Right ventricle myocardium inferior (tissue), 1 donor: ENCODE measurements around the gene LDLRAD4. TPM values are rescaled to one million over a fixed set of nuclear protein-coding genes. Genes with fewer than 3 reads are reported as not detected.

Experiments used
- ATAC-seq: fragments of 200-7000 bp; cut with Tn5 transposase; one replicate; pipeline ENCODE4 v1.9.1; 2020; ENCODE audit warnings: mild to moderate bottlenecking, moderate library complexity
- DNase-seq: peaks from one replicate; pipeline ENCODE4 v3.0.0; 2021; ENCODE audit errors: missing footprints
- intact Hi-C: fragments of 100-400 bp; cut with DNase I; formaldehyde crosslinking; loops from one replicate; pipeline ENCODE4 v1.11.0; 2022
- total RNA-seq: library from RNA; stranded (reverse); fragmentation: NEBNext Ultra II Directional; extraction: Animal tissue kit (Norgen Biotek cat#: 25700); gene quantifications from one replicate; pipeline ENCODE4 v1.2.1, GENCODE V29; 2021
- donor health status: DM: no; HTN: yes; CAD: no; lungs with severe emphysema.

LDLRAD4 gene
- total RNA-seq, 1 donor from 2014 or later, result 29.6 TPM

- intact Hi-C loops, result no loop called here
- no peak for DNase-seq
- ATAC-seq, result no peak
Measured at GRCh38 chr18:13545955-13546354, 327.4 kb downstream of the LDLRAD4 start.

DNA sequence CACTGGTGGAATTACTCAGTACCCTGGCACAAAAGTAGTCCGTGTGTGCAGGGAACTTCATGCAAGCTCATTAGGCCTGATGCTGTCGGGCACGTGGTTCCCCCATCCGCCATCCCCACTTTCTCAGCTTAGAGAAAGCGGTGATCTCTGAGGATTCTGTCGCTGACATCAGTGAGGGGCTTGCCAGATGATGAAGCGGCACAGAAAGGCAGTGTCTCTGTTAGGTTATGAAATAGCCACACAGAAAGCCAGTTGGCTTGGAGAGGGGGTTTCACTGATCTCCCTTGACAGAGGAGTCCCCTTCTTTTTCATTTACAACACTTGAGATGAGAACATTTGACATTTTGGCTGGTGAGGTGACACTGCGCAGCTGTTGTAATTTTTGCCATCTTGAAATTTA lies 328.1 kb downstream of the LDLRAD4 start:
- ATAC-seq (no peak), DNase-seq (no peak)
- intact Hi-C loops, result no loop called here

GRCh38 chr18:13547347-13547746 lies 328.8 kb downstream of the LDLRAD4 start:
- DNase-seq (no peak), ATAC-seq (no peak)
- intact Hi-C loops, result no loop called here

DNA sequence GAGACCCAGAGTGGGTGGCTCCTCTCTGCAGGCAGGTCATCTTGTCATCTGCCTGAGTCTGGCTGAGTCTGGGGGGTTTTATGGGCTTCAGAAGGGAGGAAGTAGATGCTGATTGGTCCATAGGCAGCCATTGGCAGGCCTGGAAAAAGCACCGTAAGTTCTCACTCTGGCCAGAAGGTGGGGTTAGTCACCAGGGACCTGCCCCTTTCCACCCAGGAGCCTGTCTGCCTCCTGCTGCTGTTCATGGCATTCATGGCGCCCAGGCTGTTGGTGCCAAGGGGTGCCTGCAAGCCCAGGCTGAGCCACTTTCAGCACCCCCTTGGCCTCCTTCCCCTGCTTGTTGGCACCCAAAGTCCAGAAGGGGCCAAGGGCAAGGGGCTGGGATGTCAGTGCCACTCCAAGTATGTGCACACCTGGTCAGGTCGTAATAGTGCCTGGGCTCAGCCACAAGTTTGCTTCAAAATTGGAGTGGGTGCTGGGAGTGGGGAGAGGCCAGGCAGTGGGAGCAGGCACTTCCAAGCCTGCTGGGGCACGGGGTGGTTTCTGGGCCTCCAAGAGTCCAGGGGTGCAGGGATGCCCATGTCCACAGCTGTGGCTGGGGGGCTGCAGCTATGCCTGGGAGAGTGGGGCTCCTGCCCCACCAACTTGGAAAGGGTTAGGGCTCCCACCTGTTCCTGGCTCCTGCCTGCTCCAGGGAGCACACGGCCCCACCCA lies 329.7 kb downstream of the LDLRAD4 start:
- ATAC-seq (no peak), DNase-seq (no peak)
- intact Hi-C loops, result no loop called here

DNA sequence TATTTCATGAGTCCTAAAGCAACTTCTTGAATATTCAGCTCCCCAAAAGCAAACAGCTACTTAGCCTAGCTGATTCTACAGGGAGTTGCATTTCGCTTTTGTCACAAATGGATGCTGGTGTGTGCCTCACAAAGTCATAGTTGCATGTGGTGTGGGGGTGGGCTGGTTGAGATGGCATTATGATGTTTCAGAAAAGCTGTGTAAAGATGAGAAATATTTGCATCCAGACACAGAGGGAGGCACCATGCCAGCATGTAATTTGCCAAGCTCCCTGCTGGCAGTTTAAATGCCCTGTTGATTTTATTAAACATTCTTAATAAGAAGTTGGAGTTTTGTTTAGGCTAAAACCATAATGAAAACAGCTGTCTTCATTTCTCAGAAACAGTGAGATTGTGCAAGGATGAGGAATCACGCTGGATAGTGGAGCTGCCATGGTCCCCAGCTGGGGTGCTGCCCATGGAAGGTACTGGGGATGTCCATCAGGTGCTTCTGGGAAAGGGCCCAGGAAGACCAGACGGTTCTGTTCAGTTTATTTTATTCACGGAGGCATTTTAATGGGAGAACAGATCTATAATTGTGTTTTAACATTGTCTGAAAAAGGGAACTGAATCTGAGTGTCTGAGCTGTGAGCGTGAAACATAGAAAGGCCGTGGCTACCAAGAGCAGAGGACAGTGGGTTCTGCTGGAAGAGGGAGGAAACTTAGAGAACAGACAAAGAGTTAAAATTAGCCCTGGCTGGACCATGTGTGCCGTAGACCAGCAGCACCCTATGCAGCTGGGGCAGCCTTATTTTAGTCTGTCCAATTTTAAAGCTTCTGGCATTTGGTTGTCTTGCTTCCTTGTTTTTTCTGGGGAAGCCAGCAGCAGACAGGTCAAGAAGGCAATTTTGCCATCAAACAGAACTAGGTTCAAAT lies 330.7 kb downstream of the LDLRAD4 start:
- DNase-seq, result no peak
- peak; percentile 66 for ATAC-seq
- intact Hi-C loops, result no loop called here

GRCh38 chr18:13549880-13550232 lies 331.3 kb downstream of the LDLRAD4 start:
- DNase-seq, result no peak
- intact Hi-C loops, result no loop called here

GRCh38 chr18:13550418-13551304 lies 332.1 kb downstream of the LDLRAD4 start:
- ATAC-seq (no peak), DNase-seq (no peak)
- intact Hi-C loops, result no loop called here

More at GRCh38 chr18:13549880-13550232, 331.3 kb downstream of the LDLRAD4 start:
- ATAC-seq, result no peak

GRCh38 chr18:13551305-13551603 lies 332.7 kb downstream of the LDLRAD4 start:
- ATAC-seq (peak; percentile 64), DNase-seq (no peak)
- intact Hi-C loops, result no loop called here

- DNase-seq (no peak), ATAC-seq (no peak)
- intact Hi-C loops, result no loop called here
Measured at GRCh38 chr18:13551841-13552733, 333.5 kb downstream of the LDLRAD4 start.

DNA sequence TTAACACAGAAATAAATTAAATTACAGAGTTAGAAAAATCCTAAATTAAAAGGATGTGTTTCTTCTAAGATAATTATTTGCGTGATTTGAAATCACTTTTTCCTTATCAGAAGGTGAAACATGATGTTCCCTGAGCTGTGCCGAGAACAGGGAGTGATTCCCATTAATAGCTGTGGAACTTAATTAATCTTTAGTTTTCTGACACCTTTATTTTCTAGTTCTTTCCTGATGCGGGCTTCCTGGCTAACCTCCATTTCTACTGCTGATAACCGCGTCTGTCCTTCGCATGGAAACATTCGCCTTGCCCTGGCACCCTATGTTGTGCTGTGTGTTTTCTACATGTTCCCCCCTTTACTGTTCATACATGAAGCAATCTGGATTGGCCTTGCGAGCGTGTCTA lies 334.9 kb downstream of the LDLRAD4 start:
- intact Hi-C loops, result no loop called here
- ATAC-seq (no peak), DNase-seq (no peak)

DNA sequence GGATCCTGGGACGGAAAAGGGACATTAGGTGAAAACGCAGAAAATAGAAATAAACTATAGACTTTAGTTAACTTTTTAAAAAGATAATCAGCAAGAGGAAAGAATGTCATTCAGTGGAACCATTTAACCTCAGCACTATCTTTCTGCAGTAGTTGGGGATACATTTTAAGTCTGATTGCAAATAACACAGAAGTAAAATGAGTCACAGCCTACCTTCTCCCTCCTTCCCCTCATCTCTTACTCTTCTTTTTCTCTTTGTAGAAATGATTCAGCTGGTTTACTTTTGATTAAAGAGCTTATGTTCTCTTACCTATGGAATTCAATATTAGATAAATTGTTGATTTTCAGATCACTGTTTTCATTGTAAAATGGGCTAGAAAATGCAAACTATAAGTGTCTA lies 336.6 kb downstream of the LDLRAD4 start:
- intact Hi-C loops, result no loop called here
- no peak for ATAC-seq
- DNase-seq, result no peak

DNA sequence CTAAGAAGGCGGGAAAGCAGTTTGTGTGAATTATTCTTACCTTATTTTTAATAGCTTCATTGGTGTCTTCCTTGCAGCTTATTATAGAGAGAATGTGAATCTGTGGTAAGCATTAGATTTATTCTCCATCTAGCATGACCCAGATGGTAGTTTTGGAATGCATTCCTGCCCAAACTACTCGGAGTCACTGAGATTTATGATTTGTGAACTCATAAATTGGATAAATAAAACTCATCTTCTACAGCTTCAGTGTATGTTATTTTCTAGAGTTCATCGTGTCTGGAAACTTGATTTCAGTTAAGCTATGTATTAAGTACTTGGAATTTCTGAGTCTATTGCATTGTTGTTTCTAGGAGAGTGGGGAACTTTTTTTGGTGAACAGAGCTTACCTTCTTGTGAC lies 337.3 kb downstream of the LDLRAD4 start:
- intact Hi-C loops, result no loop called here
- DNase-seq (no peak), ATAC-seq (no peak)

DNA sequence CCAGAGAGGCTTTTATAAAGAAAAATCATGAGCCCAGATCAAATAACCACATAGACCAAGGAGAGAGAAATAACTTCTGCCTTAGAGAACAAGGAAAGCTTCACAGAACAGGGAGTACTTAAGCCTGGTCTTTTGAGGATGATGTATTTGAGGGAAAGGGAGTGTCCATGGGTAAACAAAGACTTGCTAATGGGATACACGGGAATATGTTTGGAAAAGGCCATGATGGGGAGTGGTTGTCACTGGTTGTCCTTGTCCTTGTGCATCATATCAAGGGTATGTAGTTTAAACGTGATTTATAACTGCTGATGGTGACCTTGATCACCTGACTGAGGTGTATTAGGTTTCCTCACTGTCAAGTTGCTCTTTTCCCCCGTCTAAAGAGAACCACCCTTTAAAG lies 337.9 kb downstream of the LDLRAD4 start:
- DNase-seq (no peak), ATAC-seq (no peak)
- intact Hi-C loops, result no loop called here

DNA sequence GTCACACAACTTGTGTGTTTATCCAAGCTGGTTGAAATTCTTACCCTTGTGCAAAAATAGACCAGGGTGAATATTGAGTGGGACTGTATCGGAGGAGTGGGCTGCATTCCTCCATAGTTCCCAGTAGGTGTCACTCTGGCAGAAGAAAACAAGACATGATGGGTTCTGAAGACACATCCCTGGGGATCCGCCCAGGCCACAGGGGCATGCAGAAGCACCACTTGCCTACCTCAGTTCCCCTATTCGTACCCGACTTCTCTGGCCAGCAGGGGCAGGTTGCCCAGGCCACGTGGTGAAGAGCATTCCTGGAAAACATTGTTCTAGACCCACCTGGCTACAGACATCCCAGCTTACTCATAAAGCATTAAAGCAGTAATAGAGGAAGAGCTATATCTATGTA lies 339.6 kb downstream of the LDLRAD4 start:
- DNase-seq (no peak), ATAC-seq (peak; percentile 84)
- intact Hi-C loops, result loop anchor here (2.0 kb wide), 1 partner anchor 73 kb away; no protein-coding TSS in a partner anchor

DNA sequence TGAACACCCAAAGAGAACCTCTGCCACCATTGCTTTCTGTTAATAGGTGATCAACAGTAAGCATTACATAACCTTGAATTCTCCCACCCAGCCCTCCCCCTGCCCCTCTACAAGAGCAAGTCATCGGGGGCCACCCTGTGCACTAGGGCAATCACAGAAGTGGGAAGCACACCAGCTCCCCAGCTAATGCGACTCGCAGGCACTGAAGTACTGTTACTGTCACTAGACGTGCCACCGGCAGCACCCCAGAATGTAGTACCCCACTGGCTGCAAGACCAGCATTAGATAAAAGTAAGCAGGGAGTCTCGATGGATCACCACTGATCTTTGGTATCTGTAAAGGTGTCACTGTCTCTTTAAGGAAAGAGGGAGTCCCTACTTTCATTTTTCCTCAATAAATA lies 340.2 kb downstream of the LDLRAD4 start:
- DNase-seq (no peak), ATAC-seq (no peak)
- intact Hi-C loops, result loop anchor here (2.0 kb wide), 1 partner anchor 72 kb away; no protein-coding TSS in a partner anchor

DNA sequence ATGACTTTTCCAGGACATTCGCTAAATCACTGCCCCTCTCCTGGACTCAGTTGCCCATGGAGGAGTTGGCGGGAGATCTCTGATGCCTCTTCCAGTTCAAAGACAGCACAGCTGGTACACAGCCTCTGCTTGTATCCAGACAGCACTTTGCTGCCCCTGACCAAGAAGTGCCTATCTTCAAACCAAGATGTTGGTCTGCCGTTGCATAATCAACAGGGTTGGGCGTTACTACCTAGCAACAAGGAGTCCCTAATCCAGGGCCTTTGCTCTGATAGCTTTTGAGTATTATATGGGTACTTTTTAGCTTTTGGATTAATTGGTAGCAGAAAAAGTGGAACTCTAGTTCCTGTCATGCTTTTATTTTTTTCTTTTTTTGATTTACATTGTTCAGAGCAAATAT lies 341.2 kb downstream of the LDLRAD4 start:
- DNase-seq (no peak), ATAC-seq (no peak)
- intact Hi-C loops, result loop anchor here (2.0 to 5.0 kb wide), 2 partner anchors 71 to 168 kb away; partner anchors contain the start of genes FAM210A and RNMT

GRCh38 chr18:13560306-13560705 lies 341.7 kb downstream of the LDLRAD4 start:
- intact Hi-C loops, result loop anchor here (5.0 kb wide), 1 partner anchor 167 kb away; the partner anchor contains the start of genes FAM210A and RNMT

DNA sequence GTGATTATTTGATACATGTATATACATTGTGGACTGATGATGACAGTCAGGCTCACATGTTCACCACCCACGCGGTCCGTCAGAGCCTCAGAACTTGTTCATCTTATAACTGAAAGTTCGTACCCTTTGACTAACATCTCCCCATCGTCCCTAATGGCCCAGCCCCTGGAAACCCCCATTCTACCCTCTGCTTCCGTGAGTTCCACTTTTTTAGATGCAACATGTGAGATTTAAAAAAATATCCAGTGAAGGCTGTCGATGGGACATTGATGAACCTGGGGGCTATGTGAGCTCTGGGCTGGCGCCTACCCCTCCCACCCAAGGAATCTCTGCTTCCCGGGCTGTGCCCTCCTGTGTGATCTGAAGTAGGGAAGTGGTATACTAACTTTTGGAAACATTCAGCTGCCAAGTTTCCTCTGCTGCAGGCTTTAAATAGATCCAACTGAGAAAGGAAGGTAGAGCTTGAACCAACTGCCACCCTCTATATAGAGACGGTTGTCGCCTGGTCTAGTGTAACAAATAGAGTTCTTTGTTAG lies 344.0 kb downstream of the LDLRAD4 start:
- ATAC-seq (peak; percentile 63), DNase-seq (no peak)
- intact Hi-C loops, result loop anchor here (5.0 kb wide), 1 partner anchor 165 kb away; the partner anchor contains the start of genes FAM210A and RNMT

More at GRCh38 chr18:13560306-13560705, 341.7 kb downstream of the LDLRAD4 start:
- ATAC-seq, result no peak
- DNase-seq, result no peak
